HG02588 (cell line): Measurements from ENCODE around the gene SURF2.

Experiments
- ATAC-seq: cut with Tn5 transposase; IDR thresholded peaks from one replicate; pipeline ENCODE4 v1.9.1; 2021; ENCODE audit warnings: mild to moderate bottlenecking, moderate library complexity; ENCODE audit not compliant: unreplicated experiment

SURF2 gene

GRCh38 chr9:133335924-133336811, 20.2 kb upstream of the SURF2 start, which contains the start of gene SURF6:
SURF6 (minus strand) TSS chr9:133336188; CDS start chr9:133336132, 56 bp downstream.
- peak; percentile 82 for ATAC-seq

GRCh38 chr9:133339641-133340040, 16.7 kb upstream of the SURF2 start:
- no peak for ATAC-seq

DNA sequence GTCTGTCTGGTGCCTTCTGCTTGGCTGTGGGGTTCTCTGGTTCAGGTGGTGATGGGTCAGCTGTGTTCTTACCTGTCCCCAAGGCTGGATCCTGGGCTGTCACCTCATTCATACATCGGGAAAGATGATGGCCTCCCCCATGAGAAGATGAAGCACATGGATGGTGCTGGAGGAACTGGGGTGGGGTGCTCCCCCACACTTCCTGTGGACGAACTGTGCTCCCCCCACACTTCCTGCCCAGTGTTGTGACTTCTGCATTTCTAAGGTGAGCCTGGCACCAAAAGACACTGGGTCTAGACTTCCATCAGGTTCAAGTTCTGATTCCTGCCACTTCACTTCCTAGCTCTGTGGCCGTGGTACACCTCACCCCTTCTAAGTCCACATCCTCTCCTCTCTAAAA, 16.1 kb upstream of the SURF2 start:
- no peak for ATAC-seq

GRCh38 chr9:133340916-133341315, 15.4 kb upstream of the SURF2 start:
- no peak for ATAC-seq

GRCh38 chr9:133341369-133342068, 14.8 kb upstream of the SURF2 start:
- no peak for ATAC-seq

- ATAC-seq, result no peak
Measured at GRCh38 chr9:133342069-133342406, 14.3 kb upstream of the SURF2 start.

DNA sequence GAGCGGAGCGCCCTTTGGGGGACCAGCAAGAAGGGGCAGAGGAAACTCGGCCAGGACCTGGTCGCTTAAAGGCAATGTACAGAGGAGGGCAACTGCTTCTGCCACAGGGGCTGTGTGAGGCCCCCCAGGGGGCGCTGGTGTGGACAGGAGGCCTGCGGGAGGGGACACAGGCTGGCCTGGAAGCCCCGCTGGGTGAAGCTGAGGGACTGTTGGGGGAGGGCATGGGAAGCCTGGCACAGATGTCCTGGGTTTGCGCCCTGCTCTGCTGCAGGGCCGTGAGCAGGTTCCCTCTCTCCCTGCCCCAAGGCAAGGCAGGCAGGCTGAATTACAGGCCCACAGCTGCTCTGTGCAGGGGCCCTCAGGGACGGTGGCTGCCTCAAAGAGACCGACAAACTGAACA, 13.8 kb upstream of the SURF2 start:
- no peak for ATAC-seq

DNA sequence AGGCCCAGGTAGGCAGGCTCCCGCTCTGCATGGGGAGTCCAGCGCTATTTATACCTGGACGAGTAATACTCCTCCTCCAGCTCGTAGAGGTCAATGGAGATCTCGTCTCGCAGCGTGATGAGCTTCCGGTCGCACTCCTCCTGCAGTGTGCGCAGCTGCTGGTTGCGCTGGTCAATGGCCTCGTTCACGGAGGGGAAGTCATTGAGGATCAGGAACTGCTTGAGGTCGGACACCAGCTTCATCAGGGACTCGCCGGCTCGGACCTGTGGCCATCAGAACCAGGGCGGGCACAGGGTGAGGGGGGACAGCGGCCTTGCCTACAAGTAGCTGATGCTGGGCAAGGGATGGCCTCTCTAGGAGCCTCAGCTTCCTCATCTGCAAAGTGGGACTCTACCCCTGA, 12.3 kb upstream of the SURF2 start:
- ATAC-seq, result no peak

DNA sequence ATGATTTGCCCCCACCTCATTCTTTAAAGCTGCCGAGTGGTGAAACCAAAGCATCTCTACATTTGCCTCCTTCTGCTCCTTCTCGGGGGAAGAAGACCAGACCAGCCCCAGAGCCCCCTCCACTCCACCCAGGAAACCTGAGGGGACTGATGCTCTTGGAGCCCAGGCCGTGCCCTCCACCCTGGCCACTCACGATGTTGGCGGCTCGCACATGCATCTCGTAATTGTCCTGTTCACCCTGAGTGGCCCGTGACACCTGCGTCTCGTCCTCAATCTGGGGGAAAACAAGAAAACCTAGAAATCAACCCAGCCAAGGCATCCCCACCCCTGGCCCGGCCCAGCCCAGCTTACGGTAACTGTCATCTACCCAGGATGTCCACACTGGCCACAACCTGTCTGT, 11.4 kb upstream of the SURF2 start:
- no peak for ATAC-seq

DNA sequence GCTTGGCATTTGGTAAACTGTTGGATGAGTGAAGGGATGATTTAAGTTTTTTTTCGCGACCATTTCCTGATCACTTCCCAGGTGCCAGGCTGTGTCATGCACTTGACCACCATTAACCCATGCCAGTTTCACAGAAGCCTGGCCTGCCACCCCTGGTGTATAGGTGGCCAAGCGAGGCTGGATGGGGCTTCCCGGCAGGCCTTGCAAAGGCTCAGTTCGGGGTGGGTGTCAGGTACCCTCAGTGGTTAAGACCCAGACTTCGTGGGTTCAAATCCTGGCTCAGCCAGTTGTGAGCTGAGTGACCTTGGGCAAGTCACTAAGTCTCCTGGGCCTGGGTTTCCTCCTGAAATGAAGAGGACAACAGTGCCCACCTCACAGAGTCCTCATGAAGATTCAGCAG, 10.8 kb upstream of the SURF2 start:
- ATAC-seq, result no peak

- no peak for ATAC-seq
Measured at GRCh38 chr9:133346021-133346785, 10.1 kb upstream of the SURF2 start.

DNA sequence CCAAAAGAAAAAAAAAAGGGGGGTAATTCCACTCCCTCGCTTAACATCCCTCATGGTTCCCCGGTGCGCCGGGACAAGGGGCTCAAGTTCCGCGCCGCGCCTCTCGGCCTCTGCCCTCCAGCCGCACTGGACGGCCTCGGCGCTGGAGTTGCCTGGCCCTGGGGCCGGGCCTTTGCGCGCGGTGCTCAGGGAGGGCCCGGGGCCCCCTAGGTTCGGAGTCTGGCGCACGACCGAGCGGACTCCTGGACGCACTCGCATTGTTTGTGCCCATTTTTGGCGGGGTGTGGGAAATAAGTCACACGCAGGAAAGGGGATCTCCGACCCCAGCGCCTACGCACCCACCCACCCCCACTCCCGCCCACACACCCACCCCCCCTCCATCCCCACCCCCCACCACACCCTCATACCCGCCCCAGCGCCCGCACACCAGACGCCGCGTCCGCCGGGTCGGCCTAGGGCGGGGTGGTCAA, 8.8 kb upstream of the SURF2 start:
- peak; percentile 27 for ATAC-seq

GRCh38 chr9:133347985-133348717, 8.2 kb upstream of the SURF2 start, which contains the start of the genes MED22 and RPL7A:
MED22 (minus strand) TSS chr9:133348131; CDS start chr9:133346662, 1,469 bp downstream.
RPL7A (plus strand) TSS chr9:133348218; CDS start chr9:133348244, 26 bp downstream.
- ATAC-seq, result peak; percentile 56

- ATAC-seq, result no peak
Measured at GRCh38 chr9:133348718-133349573, 7.4 kb upstream of the SURF2 start.

DNA sequence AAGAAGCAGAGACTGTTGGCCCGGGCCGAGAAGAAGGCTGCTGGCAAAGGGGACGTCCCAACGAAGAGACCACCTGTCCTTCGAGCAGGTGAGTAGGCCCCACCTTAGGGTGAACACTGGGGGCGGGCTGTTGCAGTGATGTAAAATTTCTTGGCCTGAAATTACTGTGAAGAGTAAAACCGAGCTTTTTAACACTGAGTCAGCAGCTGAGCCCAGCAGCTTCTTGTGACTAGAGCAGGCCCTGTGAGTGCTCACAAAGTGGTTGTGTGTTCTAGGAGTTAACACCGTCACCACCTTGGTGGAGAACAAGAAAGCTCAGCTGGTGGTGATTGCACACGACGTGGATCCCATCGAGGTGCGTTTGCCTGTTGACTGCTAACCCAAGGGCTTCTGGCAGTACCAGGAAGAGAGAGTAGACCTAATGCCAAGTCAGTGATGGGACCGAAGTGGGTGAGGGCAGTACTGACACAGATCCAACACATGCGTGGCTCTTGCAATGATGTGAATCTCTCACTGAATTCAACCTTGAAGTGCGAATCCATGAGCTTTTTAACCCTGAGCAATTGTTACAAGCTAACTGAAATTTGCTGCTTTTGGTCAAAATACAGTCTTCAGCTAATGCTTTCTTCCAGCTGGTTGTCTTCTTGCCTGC, 6.3 kb upstream of the SURF2 start:
- ATAC-seq, result no peak

DNA sequence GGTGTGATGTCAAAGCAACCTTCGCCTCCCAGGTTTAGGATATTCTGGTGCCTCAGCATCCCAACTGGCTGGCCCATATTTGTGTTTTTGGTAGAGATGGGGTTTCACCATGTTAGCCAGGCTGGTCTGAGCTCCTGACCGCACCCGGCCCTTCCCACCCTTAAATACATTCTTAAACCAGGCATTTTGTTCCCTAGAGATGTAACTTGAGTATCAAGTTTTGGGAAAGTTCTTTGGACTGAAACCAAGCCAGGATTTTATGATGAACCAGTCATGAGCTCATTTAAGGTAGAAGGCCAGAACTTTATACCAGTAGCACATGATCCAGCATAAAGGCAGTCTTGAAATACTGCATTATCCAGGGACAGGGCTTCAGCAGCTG, 4.8 kb upstream of the SURF2 start:
- ATAC-seq, result no peak

- no peak for ATAC-seq
Measured at GRCh38 chr9:133351908-133352634, 4.3 kb upstream of the SURF2 start.

GRCh38 chr9:133352635-133353340, 3.6 kb upstream of the SURF2 start:
- no peak for ATAC-seq
